Testis (tissue), 2 donors: Measurements from ENCODE around the gene PDZK1IP1.

ENCODE experiments used
- CTCF ChIP-seq, 3 experiments: fragments of 450-650 bp in 2 of 3; fragments of 200-600 bp in 1 of 3; sonication (generic) in 1 of 3; IDR thresholded peaks; one replicate each; pipeline ENCODE4 v1.5.1; 2016 to 2019; ENCODE audit warnings: antibody characterized with exemption in 3 of 3, mild to moderate bottlenecking in 2 of 3, moderate library complexity in 1 of 3
- POLR2A ChIP-seq: fragments of 450-650 bp; IDR thresholded peaks from one replicate; pipeline ENCODE4 v1.6.1; 2017; ENCODE audit warnings: antibody characterized with exemption, mild to moderate bottlenecking, moderate library complexity

DNA sequence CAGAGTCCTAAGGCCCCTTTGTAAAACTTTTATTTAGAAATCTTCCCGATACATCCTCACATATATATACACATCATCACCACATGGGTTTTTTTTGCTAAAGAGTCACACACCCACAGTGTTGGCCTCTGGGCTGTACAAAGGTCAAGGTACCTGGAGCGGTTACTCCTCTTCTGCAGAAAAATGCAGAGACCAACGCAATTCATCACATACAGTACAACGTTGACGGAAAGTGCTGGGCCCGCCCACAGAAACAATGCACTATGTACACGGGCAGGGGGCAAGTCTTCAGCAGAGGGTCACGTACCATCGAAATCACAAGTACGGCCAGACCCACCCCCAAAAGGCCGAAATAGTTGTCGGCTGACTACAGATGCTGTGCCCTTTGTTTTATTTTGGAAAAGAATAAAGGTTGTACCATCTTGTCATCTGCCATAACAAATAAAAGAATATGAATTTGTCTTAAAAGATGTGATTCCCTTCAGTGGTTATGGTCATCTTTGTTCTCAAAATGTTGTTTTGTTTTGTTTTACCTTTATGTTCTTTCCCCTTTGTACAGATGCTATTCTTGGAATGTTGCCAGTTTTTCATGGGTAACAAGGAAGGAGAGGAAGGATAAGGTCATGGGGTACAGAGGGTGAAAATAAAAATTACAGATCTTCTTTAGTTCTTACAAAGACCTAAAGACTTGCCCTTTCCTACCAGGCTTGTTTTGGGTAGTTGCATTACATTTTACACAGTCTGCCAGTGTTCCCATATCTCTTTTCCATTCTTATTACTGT lies 26.6 kb upstream of the PDZK1IP1 start:
- TF ChIP-seq POLR2A = no peak
- TF ChIP-seq CTCF (IDR thresholded peaks at IDR 0.05) = no peak
